SK-N-SH (cell line): ENCODE results near the gene AMIGO2. TPM values are rescaled to one million over a fixed set of nuclear protein-coding genes. Genes with fewer than 3 reads are reported as not detected.

ENCODE experiments used
- CTCF ChIA-PET: fragments of 300-600, 350-600 bp; formaldehyde crosslinking; extraction: SDS; loops from one replicate; lab custom pipeline; 2021; lab: Yijun Ruan, JAX
- POLR2A ChIA-PET: fragments of 350-600 bp; sonication (Branson Sonifier 250); formaldehyde crosslinking; extraction: SDS; loops from one replicate; lab custom pipeline; 2020; ENCODE audit warnings: antibody characterized with exemption, inconsistent platforms; lab: Yijun Ruan, JAX
- DNase-seq: peaks from one replicate; pipeline ENCODE4 v3.0.0; 2012
- H2AFZ ChIP-seq: fragments of 200-600 bp; sonication (generic); 2 replicates; pipeline ENCODE4 v1.8.1; 2016; ENCODE audit warnings: antibody characterized with exemption, mild to moderate bottlenecking, low read depth
- H3F3A ChIP-seq: fragments of 200-600 bp; sonication (generic); replicated peaks from 2 replicates; pipeline ENCODE3; 2016; ENCODE audit warnings: antibody characterized with exemption, mild to moderate bottlenecking; ENCODE audit not compliant: insufficient read depth
- H3K27ac ChIP-seq, 2 experiments: fragments of 200-500 bp in 1 of 2; fragments of 200-600 bp in 1 of 2; sonication (Bioruptor generic) in 1 of 2; sonication (generic), shearing (Covaris generic) in 1 of 2; 2 replicates each; pipeline versions ENCODE4 v1.5.1 to v1.6.1; 2014 to 2016; ENCODE audit warnings: low read depth in 2 of 2, inconsistent platforms in 1 of 2, low read length in 1 of 2, mild to moderate bottlenecking in 1 of 2, mixed read lengths in 1 of 2
- H3K27me3 ChIP-seq: fragments of 200-600 bp; sonication (generic), shearing (Covaris generic); 2 replicates; pipeline ENCODE4 v1.6.1; 2016; ENCODE audit warnings: mixed run types; ENCODE audit not compliant: insufficient read depth
- H3K36me3 ChIP-seq, 2 experiments: fragments of 200-500 bp in 1 of 2; fragments of 200-600 bp in 1 of 2; sonication (Bioruptor generic) in 1 of 2; sonication (generic) in 1 of 2; replicated peaks in 1 of 2; 2 replicates each; pipeline versions ENCODE3 to v1.5.1; 2014 to 2016; ENCODE audit warnings: low read length in 1 of 2, mild to moderate bottlenecking in 1 of 2; ENCODE audit not compliant: insufficient read depth in 2 of 2, control insufficient read depth in 1 of 2
- H3K4me1 ChIP-seq, 2 experiments: fragments of 200-500 bp in 1 of 2; fragments of 200-600 bp in 1 of 2; sonication (Bioruptor generic) in 1 of 2; sonication (generic), shearing (Covaris generic) in 1 of 2; 2 replicates each; pipeline versions ENCODE4 v1.5.1 to v1.6.1; 2014 to 2016; ENCODE audit warnings: low read depth in 1 of 2, low read length in 1 of 2, mixed run types in 1 of 2; ENCODE audit not compliant: insufficient read depth in 2 of 2, control insufficient read depth in 1 of 2
- H3K4me2 ChIP-seq: fragments of 200-600 bp; sonication (generic), shearing (Covaris generic); 2 replicates; pipeline ENCODE4 v1.6.1; 2017; ENCODE audit warnings: mixed run types
- H3K4me3 ChIP-seq, 2 experiments: fragments of 200-500 bp in 1 of 2; fragments of 200-600 bp in 1 of 2; sonication (Bioruptor generic) in 1 of 2; sonication (generic), shearing (Covaris generic) in 1 of 2; 2 replicates each; pipeline versions ENCODE4 v1.5.1 to v1.8.1; 2014 to 2016; ENCODE audit warnings: low read depth in 2 of 2, inconsistent platforms in 1 of 2, low read length in 1 of 2, mild to moderate bottlenecking in 1 of 2, mixed read lengths in 1 of 2, moderate library complexity in 1 of 2
- H3K79me2 ChIP-seq: fragments of 200-600 bp; sonication (generic); 2 replicates; pipeline ENCODE4 v1.8.1; 2017; ENCODE audit warnings: mild to moderate bottlenecking; ENCODE audit not compliant: insufficient read depth
- H3K9ac ChIP-seq: fragments of 200-600 bp; sonication (generic); 2 replicates; pipeline ENCODE4 v1.6.1; 2017; ENCODE audit warnings: mixed run types
- H3K9me2 ChIP-seq: fragments of 200-600 bp; sonication (generic); 2 replicates; pipeline ENCODE4 v1.6.1; 2017; ENCODE audit warnings: mixed run types
- H3K9me3 ChIP-seq: fragments of 200-600 bp; sonication (generic); 2 replicates; pipeline ENCODE4 v1.6.1; 2017; ENCODE audit warnings: mixed run types, mild to moderate bottlenecking, moderate library complexity
- H4K20me1 ChIP-seq: fragments of 200-600 bp; sonication (generic); 2 replicates; pipeline ENCODE4 v1.6.1; 2017; ENCODE audit warnings: mild to moderate bottlenecking, mixed run types; ENCODE audit not compliant: insufficient read depth
- CHD2 ChIP-seq: fragments of 150-350 bp; IDR thresholded peaks from 2 replicates; pipeline ENCODE4 v1.6.1; 2018; ENCODE audit warnings: low read length; ENCODE audit not compliant: partially characterized antibody
- ELF1 ChIP-seq: IDR thresholded peaks from 2 replicates; pipeline ENCODE4 v1.4.0; 2012
- EP300 ChIP-seq, 2 experiments: IDR thresholded peaks; 2 replicates each; pipeline versions ENCODE4 v1.4.0 to v1.6.1; 2012; ENCODE audit warnings: borderline replicate concordance in 1 of 2, low read depth in 1 of 2, low read length in 1 of 2
- FOXM1 ChIP-seq: IDR thresholded peaks from 2 replicates; pipeline ENCODE4 v1.4.0; 2012; ENCODE audit warnings: low read depth, mild to moderate bottlenecking
- JUND ChIP-seq: IDR thresholded peaks from 2 replicates; pipeline ENCODE4 v1.4.0; 2012
- NRF1 ChIP-seq: IDR thresholded peaks from 2 replicates; pipeline ENCODE4 v1.6.1; 2012; ENCODE audit warnings: low read depth, mild to moderate bottlenecking, low read length
- SMC3 ChIP-seq: IDR thresholded peaks from 2 replicates; pipeline ENCODE4 v1.6.1; 2012; ENCODE audit warnings: low read depth, low read length, improper control_type of control experiment
- TEAD4 ChIP-seq: IDR thresholded peaks from 2 replicates; pipeline ENCODE4 v1.4.0; 2012; ENCODE audit warnings: mild to moderate bottlenecking, borderline replicate concordance; ENCODE audit not compliant: insufficient read depth
- WGBS: methylation state at CpG from one replicate; pipeline ENCODE4 v1.1.6; 2017; ENCODE audit warnings: low lambda C conversion rate; 5-methylcytosine and 5-hydroxymethylcytosine counted together
- polyA plus RNA-seq, 3 experiments: library from polyadenylated mRNA; depleted of rRNA; stranded (reverse); fragments of >200 nt; gene quantifications; 2 replicates each; pipeline ENCODE4 v1.2.3, GENCODE V29; 2012
- TF ChIP-seq, protein P1 (sequence below): IDR thresholded peaks from 2 replicates; pipeline ENCODE4 v1.4.0; 2012; ENCODE audit warnings: low read depth
- TF ChIP-seq, protein P2 (sequence below): fragments of 150-350 bp; IDR thresholded peaks from 2 replicates; pipeline ENCODE4 v1.6.1; 2017; ENCODE audit warnings: antibody characterized with exemption, low read length, low read depth, borderline replicate concordance
- TF ChIP-seq, protein P3 (sequence below): IDR thresholded peaks from 2 replicates; pipeline ENCODE4 v1.6.1; 2012; ENCODE audit warnings: mild to moderate bottlenecking, low read depth, low read length, moderate library complexity

Gene AMIGO2
- polyA plus RNA-seq, 1 of the 3 experiments (the other 2 are of a cell fraction), result 1.2 TPM

DNA sequence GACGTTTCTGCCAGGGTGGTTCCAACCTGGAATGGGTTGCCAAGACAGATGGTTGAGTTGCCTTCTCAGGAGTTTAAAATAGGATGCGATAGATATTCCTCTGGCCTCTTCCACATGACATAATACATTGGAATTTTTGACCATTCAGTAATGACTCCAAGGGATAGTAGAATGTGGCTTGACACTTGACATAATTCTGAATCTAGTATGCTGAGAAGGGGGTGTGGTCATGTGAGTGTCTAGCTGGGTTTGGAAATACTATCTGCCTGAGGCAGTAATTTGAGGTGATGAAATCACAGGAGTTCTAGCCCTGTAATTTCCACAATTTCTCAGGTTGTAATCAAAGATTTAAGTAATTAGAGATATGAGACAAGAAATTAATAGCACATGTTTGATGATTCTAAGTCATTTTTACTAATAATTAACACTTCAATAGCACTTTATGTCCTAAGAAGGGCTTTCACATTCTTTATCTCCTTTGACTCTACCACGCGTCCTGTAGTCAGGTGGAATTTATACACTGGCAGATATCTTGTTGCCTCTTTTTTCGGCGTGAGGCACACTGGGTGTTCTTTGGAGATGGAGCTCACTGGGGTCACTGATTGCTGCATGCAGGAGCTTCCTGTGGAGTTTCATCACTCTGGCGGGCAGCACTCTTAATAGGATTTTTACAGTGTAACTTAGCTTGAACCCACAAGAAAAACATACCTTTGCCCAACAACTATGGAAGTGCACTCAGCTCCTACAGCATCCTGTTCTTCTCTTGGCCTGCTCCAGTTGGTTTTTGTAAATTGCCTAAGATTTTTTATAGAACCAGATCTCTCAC is 3.2 kb upstream of the AMIGO2 start:
- Histone ChIP-seq H3K27ac (peak overlapping the region in 1 of 2 experiments; percentile 66; a peak in 1 of 4 replicates), H3K79me2 (peaks cover under 1% of the 10 kb centered on the region; the same call in 1 of the 2 replicates), H3K9me2 (no peaks in the 10 kb centered on the region), H4K20me1 (no peaks in the 10 kb centered on the region), H3F3A (peaks cover 51% of the 10 kb centered on the region), H3K27me3 (peaks cover 9% of the 10 kb centered on the region), H3K9ac (no peak overlapping the region), H3K36me3 (no peaks in the 10 kb centered on the region), H3K4me1 (peaks cover 0 to 56% of the 10 kb centered on the region in 2 experiments; a peak in 3 of 4 replicates), H3K4me3 (no peak overlapping the region), H3K4me2 (no peak overlapping the region), H3K9me3 (no peaks in the 10 kb centered on the region), H2AFZ (no peak overlapping the region)
- TF ChIP-seq EP300 (IDR thresholded peaks at IDR 0.05; ENCODE audit: borderline replicate concordance in 1 of 2, low read depth in 1 of 2, low read length in 1 of 2) (0 out of 4 replicates have a peak, but pooled peaks of 1 of the 2 experiments have one; percentile 11), ELF1 (no peak), CHD2 (no peak)
- ChIA-PET CTCF (no interaction called here), POLR2A (no interaction called here)
- 28% methylated on average over 7 of the region's 7 CpGs for WGBS
- DNase-seq, result no peak

DNA sequence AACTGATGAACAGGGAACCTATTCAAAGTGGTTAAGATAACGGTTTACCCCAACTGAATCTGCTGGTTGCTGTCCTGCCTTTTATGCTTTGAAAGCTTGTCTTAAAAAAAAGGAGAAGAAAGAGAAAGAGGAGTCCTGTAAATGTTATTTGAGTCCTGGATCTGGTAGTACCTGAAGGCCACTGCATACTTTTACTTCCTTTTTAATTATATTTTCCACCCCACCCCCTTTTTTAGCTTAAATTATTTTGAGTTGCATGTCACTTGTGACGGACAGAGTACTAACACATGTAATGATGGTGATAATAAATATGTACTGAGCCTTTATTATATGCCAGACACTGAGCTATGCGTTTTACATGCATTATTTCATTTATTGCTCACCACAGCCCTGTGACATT is 2.5 kb upstream of the AMIGO2 start:
- peaks cover 8% of the 10 kb centered on the region; the same call in 1 of the 2 replicates for H3K79me2 ChIP-seq
- peaks cover 0 to 49% of the 10 kb centered on the region in 2 experiments; a peak in 3 of 4 replicates for H3K4me1 ChIP-seq
- POLR2A ChIA-PET, result no interaction called here
- no peak overlapping the region for H3K9ac ChIP-seq
- no peak overlapping the region for H3K4me2 ChIP-seq
- peaks cover 44% of the 10 kb centered on the region for H3F3A ChIP-seq
- no peaks in the 10 kb centered on the region for H3K9me2 ChIP-seq
- TF ChIP-seq NRF1 (no peak), TEAD4 (no peak), JUND (no peak), SMC3 (no peak), FOXM1 (no peak)
- TF ChIP-seq, protein P1, sequence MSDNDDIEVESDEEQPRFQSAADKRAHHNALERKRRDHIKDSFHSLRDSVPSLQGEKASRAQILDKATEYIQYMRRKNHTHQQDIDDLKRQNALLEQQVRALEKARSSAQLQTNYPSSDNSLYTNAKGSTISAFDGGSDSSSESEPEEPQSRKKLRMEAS, result no peak
- TF ChIP-seq, protein P2, sequence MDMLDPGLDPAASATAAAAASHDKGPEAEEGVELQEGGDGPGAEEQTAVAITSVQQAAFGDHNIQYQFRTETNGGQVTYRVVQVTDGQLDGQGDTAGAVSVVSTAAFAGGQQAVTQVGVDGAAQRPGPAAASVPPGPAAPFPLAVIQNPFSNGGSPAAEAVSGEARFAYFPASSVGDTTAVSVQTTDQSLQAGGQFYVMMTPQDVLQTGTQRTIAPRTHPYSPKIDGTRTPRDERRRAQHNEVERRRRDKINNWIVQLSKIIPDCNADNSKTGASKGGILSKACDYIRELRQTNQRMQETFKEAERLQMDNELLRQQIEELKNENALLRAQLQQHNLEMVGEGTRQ, result no peak
- TF ChIP-seq, protein P3, sequence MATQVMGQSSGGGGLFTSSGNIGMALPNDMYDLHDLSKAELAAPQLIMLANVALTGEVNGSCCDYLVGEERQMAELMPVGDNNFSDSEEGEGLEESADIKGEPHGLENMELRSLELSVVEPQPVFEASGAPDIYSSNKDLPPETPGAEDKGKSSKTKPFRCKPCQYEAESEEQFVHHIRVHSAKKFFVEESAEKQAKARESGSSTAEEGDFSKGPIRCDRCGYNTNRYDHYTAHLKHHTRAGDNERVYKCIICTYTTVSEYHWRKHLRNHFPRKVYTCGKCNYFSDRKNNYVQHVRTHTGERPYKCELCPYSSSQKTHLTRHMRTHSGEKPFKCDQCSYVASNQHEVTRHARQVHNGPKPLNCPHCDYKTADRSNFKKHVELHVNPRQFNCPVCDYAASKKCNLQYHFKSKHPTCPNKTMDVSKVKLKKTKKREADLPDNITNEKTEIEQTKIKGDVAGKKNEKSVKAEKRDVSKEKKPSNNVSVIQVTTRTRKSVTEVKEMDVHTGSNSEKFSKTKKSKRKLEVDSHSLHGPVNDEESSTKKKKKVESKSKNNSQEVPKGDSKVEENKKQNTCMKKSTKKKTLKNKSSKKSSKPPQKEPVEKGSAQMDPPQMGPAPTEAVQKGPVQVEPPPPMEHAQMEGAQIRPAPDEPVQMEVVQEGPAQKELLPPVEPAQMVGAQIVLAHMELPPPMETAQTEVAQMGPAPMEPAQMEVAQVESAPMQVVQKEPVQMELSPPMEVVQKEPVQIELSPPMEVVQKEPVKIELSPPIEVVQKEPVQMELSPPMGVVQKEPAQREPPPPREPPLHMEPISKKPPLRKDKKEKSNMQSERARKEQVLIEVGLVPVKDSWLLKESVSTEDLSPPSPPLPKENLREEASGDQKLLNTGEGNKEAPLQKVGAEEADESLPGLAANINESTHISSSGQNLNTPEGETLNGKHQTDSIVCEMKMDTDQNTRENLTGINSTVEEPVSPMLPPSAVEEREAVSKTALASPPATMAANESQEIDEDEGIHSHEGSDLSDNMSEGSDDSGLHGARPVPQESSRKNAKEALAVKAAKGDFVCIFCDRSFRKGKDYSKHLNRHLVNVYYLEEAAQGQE, result no peak
- TF ChIP-seq, all 33 proteins: peak for 0
- WGBS, result 24% methylated on average over 3 of the region's 3 CpGs
- DNase-seq, result no peak
- Histone ChIP-seq H3K27me3 (peaks cover 16% of the 10 kb centered on the region), H2AFZ (peak overlapping the region; percentile 41; the same call in 1 of the 2 replicates), H3K27ac (peak overlapping the region in 1 of 2 experiments; percentile 66; a peak in 2 of 4 replicates), H4K20me1 (no peaks in the 10 kb centered on the region), H3K4me3 (no peak overlapping the region), H3K36me3 (no peaks in the 10 kb centered on the region), H3K9me3 (no peaks in the 10 kb centered on the region)
- CTCF ChIA-PET, result no interaction called here
